ENCODE results near the gene SSC5D.
"Not testable (repeated sequence)": the region's sequence is repeated elsewhere in the genome, so short reads cannot be mapped to it uniquely, and the experiment has no call there.

SSC5D gene

DNA sequence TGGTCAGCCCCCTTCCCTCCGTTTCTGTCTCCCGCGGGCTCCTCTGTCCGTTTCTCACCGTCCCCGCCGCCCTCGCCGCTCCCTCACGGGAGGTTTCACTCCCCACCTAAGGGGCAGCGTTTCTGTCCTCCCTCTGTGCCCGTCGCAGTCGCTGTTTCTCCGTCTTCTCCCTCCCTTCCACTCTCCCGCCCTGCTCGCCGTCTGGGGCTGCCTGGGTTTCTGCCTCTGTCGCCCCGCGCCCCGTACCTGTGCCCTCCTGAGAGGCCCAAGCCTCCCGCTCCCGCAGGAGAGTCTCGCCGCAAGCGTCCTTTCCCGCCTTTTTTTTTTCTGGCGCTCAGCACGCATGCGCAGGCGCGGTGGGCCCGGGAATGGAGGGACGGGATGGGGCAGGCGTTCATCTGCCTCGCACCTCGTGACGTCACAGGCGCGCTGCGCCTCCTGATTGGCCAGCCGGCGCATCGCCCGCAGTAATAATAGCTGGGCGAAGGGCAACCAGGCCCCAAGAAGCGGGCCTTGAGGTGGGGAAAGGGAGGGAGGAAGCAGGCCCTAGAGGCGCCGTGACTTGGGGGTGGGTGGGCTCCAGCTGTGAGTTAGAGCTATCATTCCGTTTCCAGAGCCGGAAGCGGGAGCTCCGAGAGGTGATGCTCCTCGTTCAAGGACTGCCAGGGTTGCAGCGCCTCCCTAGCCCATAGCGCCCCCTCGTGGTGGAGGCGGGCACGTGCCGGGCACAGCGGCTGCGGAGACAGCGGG, 15.4 kb downstream of the SSC5D start:
- peak; percentile 90 for DNase-seq (ENCODE audit: low read depth)

DNA sequence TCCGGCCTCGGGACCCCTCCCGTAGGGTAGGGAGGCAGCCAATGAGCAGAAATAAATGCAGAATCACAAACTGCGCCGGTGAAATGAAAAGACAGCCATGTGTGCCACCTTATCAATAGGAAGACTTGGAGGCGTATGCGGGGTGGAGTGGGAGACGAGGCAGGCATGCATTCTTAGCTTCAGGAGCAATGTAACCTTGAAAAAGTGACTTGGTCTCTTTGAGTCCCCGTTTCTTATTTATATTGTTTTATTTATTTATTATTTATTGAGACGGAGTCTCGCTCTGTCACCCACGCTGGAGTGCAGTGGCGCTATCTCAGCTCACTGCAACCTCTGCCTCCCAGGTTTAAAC, 16.0 kb downstream of the SSC5D start:
- no peak for DNase-seq (ENCODE audit: low read depth)

DNA sequence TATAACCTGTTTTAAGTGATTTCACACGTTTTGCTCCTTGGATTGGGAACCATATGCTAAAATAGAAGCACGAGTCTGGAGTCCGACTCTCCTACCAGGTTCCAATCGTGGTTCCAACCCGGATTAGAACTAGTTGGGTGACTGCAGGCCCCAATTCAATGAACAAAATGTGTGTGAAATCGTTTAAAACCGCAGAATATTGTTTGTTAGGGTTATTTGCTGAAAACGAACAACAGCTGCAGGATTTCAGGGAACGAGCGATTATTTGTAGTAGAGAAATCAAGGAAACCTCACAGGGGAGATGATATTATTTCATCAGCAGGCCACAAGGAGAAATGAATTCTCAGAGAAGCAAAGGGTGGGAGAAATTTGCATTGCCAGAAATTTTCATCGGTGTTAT, 16.7 kb downstream of the SSC5D start:
- DNase-seq (ENCODE audit: low read depth) = no peak

DNA sequence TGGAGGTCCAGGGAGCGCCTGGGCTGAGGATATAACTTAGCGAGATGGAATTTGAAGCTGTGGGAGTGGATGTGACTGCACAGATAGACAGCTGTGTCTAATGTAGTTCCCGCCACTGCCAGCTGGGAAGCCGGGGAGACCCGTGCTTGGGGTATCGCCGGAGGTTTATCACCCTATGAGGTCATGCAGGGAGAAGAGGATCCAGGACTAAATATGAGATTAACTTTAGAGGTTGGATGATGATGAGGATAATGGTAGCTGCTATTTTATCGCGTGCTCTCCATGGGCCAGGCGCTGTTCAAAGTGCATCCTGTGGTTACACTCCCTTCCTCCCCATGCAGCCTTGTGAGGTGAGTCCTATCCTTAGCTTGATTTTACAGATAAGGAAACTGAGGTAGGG, 19.9 kb downstream of the SSC5D start:
- DNase-seq (ENCODE audit: low read depth) = no peak

DNA sequence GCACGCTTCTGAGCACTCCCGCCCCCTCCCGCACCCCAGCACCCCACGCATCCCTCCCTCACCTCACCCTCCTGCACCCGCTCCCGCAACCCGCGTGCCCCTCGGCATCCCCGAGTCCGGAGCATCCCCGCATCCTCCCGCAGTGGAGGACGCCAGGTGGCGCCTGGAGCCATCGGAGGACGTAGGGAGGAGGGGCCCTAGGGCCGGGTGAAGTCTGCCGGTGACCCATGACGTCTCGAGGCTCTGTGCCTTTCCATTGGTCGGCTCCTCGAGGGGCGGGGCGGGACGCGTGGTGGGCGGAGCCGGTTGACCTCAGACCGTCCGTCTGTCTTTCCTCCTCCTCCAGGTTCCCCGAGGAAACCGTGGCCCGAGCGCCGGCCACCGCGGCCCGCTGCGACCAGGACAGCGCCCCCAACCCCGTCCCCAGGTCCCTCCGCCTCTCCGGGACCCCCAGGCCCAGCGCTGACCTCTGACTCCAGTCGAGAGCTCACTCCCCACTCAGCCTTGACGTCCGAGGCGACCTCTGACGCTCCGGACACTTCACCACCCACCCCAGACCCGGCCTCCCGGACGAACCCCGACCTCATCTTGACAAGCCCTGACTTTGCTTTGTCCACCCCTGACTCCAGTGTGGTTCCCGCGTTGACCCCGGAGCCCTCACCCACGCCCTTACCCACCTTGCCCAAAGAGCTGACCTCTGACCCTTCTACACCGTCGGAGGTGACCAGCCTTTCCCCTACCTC, 28.8 kb downstream of the SSC5D start:
- DNase-seq (ENCODE audit: low read depth) = peak; percentile 86

DNA sequence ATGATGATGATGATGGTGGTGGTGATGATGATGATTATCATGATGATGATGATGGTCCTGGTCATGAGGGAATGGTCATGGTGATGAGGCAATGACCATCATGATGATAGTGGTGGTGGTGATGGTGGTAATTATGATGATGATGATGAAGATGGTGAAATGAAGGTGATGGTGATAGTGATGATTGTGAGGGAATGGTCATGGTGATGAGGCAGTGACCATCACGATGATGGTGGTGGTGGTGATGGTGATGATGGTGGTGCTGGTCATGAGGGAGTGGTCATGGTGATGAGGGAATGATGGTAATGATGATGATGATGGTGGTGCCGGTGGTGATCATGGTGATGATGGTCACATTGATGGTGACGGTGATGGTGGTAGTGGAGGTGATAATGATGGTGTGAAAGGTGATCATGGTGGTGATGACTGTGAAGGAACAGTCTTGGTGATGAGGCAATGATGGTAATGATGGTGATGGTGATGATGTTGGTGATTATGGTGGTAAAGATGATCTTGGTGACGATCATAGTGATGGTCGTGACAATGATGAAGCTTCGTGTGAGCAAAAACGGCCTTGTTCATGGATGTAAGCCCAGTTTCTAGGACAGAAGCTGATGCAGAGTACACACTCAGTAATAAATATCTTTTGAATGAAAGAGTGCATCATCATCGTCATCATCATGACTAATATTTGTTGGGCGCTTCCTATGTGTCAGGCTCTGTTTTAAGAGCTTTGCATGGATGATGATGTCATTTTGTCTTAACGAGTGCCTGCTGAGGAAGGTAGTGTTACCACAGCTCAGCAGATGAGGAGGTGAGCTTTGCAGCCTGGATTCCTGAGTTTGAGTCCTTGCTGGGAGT, 31.4 kb downstream of the SSC5D start:
- DNase-seq (ENCODE audit: low read depth) = no peak

DNA sequence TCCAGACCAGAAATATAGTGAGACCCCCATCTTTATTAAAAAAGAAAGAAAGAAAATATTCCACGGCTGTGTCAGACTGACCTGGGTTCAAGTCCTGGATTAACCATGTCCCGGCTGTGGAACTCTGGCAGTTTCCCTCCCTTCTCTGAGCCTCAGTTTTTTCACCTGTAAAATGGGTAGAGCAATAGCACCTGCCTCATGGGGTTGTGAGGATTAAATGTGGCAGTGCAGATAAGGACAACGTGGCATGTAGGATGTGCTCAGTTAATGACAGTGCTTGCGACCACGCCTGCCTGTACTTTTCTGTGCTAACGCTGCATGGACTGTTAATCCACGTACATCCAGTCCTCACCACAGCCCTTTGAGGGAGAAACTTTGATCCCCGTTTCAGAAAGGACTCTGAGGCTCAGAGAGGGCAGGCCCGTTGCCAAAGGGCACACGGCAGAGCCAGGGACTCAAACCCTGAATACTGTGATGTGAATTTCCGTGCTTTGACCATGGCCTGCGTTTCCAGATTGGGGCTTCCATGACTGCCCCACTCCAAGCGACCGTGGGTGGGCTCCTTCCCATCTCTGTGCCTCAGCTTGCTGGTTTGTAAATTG, 32.6 kb downstream of the SSC5D start:
- DNase-seq (ENCODE audit: low read depth) = no peak

DNA sequence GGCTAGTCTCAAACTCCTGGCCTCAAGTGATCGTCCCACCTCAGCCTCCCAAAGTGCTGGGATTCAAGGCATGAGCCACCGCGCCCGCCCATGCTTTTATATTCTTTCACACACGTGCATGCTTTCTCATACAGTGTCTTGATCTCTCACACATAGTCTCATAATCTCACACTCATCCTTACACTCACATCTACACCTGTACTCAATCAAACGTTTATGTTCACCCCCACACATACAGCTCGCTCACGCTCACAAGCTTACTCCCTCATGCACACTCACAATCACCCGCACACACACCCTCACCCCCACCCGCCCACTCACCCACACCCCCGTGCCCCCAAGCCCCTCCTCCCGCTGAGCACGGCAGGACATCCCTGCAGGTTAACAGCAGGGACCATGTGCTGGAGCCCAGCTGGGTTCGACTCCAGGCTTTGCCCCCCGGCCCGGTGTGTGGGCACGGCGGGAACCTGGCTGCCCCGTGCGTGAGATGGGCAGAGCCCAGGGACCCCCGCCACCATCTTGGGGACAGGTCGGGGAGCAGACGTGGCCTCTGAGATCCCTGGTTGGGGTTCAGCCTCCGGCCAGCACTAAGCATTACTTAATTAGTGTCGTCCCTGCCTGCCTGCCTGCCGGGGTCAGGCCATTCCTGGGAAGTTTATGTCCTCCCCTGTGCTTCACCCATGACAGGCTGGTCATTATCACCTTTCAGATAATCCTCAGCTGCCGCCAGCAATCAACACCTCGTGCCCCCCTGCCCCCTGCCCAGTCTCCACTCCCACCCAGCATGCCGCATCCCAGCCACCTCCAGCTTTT, 37.3 kb downstream of the SSC5D start:
- DNase-seq (ENCODE audit: low read depth) = no peak

DNA sequence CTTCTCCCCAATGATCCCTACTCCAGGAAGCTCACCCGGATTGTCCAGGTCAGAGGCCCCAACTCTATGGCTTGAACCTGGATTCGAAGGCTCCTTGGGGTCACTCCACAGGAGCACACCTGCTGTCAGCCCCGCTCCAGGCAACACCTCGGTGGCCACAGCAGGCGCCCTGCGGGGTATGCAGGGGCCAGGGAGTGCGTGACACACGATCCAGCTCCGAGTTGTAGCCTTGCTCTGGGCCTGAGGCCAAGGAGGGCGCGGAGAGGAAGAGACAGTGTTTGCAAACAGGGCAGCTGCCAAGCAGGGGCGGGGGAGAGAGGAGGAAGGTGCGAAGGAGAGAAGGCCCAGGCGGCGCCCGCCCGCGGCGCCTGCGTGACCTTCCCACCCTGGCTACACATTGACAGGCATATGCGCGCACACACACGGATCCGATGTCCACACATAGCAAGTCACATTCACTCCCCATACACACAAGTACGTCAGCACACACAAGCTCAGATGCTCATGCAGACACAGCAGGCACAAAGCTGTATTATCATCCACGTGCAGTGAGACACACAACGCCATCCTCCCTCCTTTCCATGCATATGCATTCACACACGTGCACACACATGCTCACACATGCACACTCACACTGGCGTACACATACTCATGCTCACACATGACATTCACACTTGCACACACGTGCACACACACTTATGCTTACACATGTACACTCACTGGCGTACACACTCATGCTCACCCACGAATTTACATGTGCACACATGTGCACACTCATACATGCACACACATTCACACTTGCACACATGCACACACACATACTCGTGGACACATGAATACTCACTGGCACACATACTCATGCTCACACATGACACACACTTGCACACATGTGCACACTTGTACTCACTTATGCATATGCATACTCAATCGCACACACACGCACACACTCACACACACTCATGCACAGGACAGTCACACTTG, 38.3 kb downstream of the SSC5D start:
- DNase-seq (ENCODE audit: low read depth) = no peak

DNA sequence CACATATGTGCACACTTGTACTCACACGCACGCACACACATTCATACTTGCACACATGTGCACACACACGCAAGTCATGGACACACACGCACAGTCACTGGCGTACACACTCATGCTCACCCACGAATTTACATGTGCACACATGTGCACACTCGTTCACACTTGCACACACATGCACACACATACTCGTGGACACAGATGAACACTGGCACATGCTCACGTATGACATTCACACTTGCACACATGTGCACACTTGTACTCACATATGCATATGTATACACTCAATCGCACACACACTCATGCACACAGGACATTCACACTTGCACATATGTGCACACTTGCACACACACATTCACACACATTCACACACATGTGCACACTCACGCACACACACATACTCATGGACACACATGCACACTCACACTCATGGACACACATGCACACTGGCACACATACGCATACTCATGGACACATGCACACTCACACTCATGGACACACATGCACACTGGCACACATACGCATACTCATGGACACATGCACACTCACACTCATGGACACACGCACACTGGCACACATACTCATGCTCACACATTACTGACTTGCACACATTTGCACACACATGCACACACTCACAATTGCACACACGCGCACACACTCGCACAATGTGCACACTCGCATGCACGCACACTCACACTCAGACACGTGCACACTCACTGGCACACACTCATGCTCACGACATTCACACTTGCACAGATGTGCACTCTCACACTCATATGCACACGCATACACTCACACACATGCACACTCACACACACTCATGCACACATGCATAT, 39.2 kb downstream of the SSC5D start:
- no peak for DNase-seq (ENCODE audit: low read depth)

DNA sequence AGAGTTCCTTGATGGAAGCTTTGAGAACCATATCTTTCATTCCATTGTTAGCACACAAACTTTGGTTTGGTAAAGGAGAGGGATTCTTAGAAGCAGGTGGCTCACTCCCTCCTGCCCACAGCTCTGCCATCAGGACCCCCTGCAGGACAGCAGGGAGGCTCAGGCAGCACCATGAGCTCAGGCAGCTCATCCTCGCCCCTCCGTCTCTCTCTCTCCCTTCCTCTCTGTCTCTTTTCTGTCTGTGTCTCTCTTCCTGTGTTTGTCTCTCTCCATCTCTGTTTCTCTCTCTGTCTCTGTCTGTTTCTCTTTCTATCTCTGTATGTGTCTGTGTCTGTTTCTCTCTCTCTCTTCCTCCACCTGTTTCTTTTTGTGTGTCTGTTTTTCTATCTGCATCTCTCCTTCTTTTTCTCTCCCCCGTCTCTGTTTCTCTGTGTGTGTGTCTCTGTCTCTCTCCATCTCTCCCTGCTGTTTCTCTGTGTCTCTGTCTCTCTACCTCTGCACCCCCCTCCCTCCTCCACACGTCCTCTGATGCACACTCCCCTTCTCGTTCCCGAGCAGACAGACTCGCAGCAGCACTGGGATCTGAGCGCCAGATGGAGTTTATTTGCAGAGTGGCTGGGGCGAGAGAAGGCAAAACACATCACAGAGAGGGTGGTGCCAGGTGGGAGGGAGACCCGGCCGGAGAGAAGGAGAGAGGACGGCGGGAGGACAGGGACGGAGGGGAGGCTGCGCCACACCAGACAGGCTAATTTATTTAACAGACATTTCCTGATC, 40.0 kb downstream of the SSC5D start:
- DNase-seq (ENCODE audit: low read depth) = no peak

DNA sequence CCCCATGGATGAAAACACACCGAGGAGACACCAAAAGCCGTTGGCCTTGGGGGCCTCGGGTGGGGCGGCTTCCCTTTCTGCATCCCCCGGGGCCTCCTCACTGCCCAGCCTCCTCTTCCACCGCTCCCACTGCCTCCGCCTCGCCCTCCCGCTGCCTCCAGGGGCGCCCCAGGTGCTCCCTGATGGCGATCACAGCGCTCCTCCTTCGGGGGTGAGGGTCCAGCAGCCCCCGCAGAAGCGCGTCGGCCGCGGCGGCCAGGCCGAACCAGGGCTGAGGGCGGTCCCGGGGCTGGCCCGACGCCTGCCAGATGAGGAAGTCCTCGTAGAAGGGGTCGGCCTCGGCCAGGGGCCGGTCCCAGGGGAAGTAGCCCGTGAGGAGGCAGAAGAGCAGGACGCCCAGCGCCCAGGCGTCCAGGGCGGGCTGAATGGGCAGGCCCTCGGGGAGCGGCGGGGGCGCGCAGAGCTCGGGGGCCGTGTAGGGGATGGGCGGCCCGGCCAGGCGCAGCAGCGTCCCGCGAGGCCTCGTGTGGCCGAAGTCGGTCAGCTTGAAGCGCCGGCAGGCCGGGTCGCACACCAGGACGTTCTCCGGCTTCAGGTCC, 41.5 kb downstream of the SSC5D start:
- no peak for DNase-seq (ENCODE audit: low read depth)

DNA sequence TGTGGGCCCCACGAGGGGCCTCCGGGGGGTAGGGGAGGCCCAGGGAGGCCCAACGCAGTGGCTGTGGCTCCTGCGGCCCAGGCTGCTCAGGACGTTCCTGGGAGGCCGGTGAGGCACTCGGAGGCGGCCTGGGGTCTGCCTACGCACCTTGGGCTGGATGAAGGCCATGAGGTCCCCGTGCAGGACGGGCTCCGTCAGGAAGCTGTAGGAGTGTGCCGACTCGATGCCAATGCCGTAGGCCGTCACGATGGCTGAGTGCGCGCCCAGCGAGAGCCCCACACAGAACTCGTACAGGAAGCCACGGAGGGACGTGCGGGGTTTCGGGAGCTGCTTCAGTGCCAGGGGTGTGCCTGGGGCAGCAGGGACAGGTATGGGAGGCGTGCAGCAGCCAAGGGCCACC, 42.8 kb downstream of the SSC5D start:
- DNase-seq (ENCODE audit: low read depth) = no peak

DNA sequence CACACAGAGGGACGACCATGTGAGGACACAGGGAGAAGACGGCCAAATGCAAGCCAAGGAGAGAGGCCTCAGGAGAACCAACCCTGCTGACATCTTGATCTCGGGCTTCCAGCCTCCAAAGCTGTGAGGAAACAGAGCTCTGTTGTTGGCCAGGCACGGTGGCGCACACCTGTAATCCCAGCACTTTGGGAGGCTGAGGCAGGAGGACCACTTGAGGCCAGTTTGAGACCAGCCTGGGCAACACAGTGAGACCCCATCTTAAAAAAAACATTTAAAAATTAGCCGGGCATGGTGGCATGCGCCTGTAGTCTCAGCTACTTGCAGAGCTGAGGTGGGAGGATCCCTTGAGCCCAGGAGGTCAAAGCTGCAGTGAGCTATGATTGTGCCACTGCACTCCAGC, 46.0 kb downstream of the SSC5D start:
- DNase-seq (ENCODE audit: low read depth) = not testable (repeated sequence)

DNA sequence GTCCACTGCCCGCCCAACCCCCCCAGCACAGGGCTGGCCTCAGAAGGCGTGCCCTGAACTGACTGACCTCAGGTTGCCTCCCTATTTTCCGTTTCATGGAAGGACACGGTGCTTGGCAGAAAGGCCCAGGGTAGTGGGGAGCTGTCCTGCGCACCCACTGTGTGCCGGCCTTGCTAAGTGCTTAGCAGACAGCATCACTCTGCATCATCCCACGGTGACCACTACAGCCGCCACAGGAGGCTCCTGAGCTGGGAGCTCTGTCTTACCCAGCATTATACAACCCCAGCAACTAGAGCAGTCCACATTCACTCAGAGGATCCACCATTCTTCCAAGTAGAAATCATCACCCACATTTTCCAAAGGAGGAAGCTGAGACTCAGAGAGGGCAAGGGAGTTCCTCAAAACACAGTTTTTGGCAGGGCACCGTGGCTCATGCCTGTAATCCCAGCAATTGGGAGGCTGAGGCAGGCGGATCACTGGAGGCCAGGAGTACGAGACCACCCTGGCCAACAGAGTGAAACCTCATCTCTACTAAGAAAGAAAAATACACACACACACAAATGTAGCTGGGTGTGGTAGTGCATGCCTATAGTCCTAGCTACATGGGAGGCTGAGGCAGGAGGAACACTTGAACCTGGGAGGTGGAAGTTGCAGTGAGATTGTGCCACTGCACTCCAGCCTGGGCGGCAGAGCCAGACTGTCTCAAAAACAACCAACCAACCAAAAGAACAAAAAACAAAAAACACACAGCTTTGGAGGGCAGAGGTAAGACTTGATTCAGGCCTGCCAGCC, 47.1 kb downstream of the SSC5D start:
- no peak for DNase-seq (ENCODE audit: low read depth)

DNA sequence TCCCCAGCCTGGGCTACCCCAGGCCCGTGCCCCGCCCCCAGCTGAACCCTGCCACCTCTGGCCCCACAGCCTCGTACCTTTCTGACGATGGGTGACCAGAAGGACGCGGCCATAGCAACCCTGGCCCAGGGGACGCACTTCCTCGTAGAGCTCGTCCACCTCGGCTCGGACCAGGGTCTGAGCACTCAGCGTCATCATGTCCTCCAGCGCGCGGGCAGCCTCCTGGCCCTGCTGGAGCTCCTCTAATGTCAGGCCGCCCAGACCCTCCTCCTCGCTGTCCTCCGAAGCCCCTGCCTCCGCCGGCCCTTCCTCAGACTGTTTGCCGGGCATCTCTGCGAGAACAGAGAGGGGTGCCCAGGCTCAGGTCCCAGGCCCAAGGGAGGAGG, 47.7 kb downstream of the SSC5D start:
- no peak for DNase-seq (ENCODE audit: low read depth)

DNA sequence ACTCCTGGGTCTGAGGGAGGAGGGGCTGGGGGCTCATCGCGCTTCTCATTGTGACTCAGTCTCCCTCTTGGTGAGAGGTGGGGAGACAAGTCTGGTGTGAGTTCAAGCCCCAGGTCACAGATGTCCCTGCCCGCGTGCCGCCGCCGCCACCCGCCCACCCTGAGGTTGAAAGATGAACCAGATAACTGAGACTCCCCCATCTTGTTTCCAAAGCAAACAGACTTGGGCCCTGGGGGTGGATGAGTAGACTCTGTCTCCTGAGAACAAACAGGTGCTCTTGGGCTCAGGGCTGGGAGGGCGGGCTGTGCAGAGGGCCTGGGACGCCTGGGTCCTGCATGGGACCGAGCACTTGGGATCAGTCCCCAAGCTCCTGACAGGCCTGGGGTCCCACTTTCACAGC, 48.1 kb downstream of the SSC5D start:
- no peak for DNase-seq (ENCODE audit: low read depth)

Measured in stimulated activated CD8-positive, alpha-beta memory T cell treated with anti-CD3 and anti-CD28 coated beads, Interleukin-12 subunit alpha, Interleukin-12 subunit beta, amount 100 ng/mL, for 1 hour (primary cell).